Thymus (tissue), 11 donors: ENCODE results near the gene MYL11. TPM values are rescaled to one million over a fixed set of nuclear protein-coding genes. Genes with fewer than 3 reads are reported as not detected.

ENCODE experiments used
- DNase-seq, 9 donors: peaks; one replicate each; pipeline ENCODE4 v3.0.0-alpha.2; 2013; ENCODE audit warnings: low spot score in 9 of 9, low read depth in 6 of 9, missing footprints in 1 of 9
- H3K27ac ChIP-seq, 2 donors: one replicate each; pipeline ENCODE4 v1.5.1; 2013; ENCODE audit warnings: control low read depth in 1 of 2, low read depth in 1 of 2, low read length in 1 of 2, mild to moderate bottlenecking in 1 of 2, moderate library complexity in 1 of 2
- H3K27me3 ChIP-seq, 2 donors: one replicate each; pipeline ENCODE4 v1.5.1; 2013; ENCODE audit warnings: low read length in 1 of 2; ENCODE audit not compliant: control insufficient read depth in 2 of 2, insufficient read depth in 1 of 2
- H3K36me3 ChIP-seq, 2 donors: one replicate each; pipeline ENCODE4 v1.5.1; 2013; ENCODE audit warnings: low read length in 1 of 2, mild to moderate bottlenecking in 1 of 2, moderate library complexity in 1 of 2; ENCODE audit not compliant: control insufficient read depth in 2 of 2, insufficient read depth in 2 of 2
- H3K4me1 ChIP-seq, 2 donors: one replicate each; pipeline ENCODE4 v1.5.1; 2013; ENCODE audit warnings: low read length in 2 of 2; ENCODE audit not compliant: control insufficient read depth in 2 of 2, insufficient read depth in 2 of 2
- H3K4me3 ChIP-seq, 2 donors: one replicate each; pipeline ENCODE4 v1.5.1; 2013; ENCODE audit warnings: low read length in 2 of 2, control low read depth in 1 of 2, mild to moderate bottlenecking in 1 of 2
- H3K9me3 ChIP-seq, 2 donors: one replicate each; pipeline ENCODE4 v1.5.1; 2013; ENCODE audit warnings: low read length in 1 of 2, mild to moderate bottlenecking in 1 of 2; ENCODE audit not compliant: control insufficient read depth in 2 of 2, insufficient read depth in 1 of 2
- WGBS: extraction: QIAGEN DNeasy Blood & Tissue Kit; methylation state at CpG from one replicate; pipeline ENCODE4 v1.1.7; 2013; 5-methylcytosine and 5-hydroxymethylcytosine counted together
- polyA plus RNA-seq: library from polyadenylated mRNA; stranded (reverse); fragments of 200-250 nt; gene quantifications from one replicate; pipeline ENCODE4 v1.2.3, GENCODE V29; 2013
- total RNA-seq: library from RNA; stranded (reverse); fragments of 120-200 nt; gene quantifications from one replicate; pipeline ENCODE4 v1.2.4, GENCODE V29; 2013
- donor health status: healthy.

Gene MYL11
- total and polyA plus RNA-seq, 2 donors = 11.7 to 12.5 TPM

DNA sequence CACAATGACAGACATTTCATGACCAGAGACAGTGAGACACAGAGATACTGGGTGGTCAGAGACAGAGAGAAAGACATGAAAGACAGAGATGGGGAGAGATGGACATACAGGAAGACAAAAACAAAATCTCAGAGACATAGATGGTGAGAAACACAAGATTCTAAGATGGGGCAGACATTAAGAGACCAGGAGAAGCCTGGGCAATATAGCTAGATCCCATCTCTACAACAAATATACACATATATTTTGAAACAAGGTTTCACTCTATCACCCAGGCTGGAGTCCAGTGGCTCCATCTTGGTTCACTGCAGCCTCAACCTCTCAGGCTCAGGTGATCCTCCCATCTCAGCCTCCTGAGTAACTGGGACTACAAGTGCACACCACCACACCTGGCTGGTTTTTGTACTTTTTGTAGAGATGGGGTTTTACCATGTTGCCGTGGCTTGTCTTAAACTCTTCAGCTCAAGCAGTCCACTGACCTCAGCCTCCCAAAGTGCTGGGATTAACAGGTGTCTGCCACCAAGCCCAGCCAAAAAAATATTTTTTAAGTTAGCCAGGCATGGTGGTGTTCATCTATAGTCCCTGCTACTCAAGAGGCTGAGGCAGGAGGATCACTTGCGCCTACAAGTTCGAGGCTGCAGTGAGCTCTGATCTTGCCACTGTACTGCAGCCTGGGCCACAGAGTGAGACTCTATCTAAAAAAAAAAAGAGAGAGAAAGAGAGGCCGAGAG lies 5.6 kb downstream of the MYL11 start:
- Histone ChIP-seq H3K27ac (peak overlapping the region; percentile 47 to 100), H3K4me1 (peaks cover 40 to 72% of the 10 kb centered on the region in 2 donors), H3K27me3 (no peaks in the 10 kb centered on the region), H3K4me3 (no peak overlapping the region), H3K9me3 (peaks cover 2 to 7% of the 10 kb centered on the region in 2 donors), H3K36me3 (peaks cover 0 to 13% of the 10 kb centered on the region in 2 donors)
- WGBS = 96% methylated on average over 4 of the region's 4 CpGs
- no peak for DNase-seq

- WGBS = 92% methylated on average over 6 of the region's 6 CpGs
- peak overlapping the region in 1 of 2 donors; percentile 71 for H3K4me3 ChIP-seq
- H3K27me3 ChIP-seq = no peaks in the 10 kb centered on the region
- peak overlapping the region; percentile 46 to 100 for H3K27ac ChIP-seq
- peaks cover 2 to 7% of the 10 kb centered on the region in 2 donors for H3K9me3 ChIP-seq
- H3K4me1 ChIP-seq = peaks cover 40 to 72% of the 10 kb centered on the region in 2 donors
- DNase-seq = peak in 1 of 9 donors; percentile 42
- peaks cover 0 to 13% of the 10 kb centered on the region in 2 donors for H3K36me3 ChIP-seq
Observed at GRCh38 chr16:30380803-30381208, 6.2 kb downstream of the MYL11 start.

DNA sequence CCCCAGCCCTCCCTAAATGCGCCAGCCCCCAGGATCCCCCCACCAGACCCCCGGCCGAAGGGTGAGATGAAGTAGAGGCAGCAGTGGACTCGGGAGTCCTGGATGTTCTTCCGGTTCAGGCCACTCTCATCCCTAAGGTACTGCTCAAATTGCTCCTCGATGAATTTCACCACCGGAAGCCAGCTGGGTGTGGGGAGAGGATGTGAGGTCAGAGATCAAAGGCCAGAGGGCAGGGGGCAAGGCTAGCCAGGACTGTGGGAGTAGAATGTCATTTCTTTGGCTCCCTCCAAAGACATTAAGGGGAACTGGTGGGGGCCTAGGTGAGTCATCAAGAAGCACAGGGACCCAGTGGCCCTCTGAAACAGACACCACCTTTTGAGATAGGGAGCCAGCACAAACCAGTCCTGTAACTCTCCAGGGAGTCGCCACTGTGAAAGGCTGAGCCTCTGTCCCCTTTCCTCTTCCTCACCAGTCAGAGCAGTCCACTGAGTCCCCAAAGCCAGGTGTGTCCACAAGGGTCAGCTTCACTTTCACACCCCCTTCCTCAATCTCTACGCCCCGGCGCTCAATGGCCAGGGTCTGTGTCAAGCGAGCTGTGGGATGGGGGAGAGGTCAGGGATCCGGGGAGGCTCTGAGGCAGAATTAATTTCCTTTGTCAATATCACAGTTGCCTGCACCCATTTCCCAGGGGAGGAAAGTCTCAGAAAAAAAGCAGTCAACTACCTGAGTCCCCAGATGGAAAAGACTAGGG lies 6.9 kb downstream of the MYL11 start:
- Histone ChIP-seq H3K36me3 (peaks cover 0 to 10% of the 10 kb centered on the region in 2 donors), H3K27me3 (no peaks in the 10 kb centered on the region), H3K4me1 (peaks cover 40 to 72% of the 10 kb centered on the region in 2 donors), H3K9me3 (peaks cover 2 to 7% of the 10 kb centered on the region in 2 donors), H3K4me3 (peak overlapping the region; percentile 71 to 74), H3K27ac (peak overlapping the region; percentile 97 to 100)
- peak in 1 of 9 donors; percentile 41 for DNase-seq
- WGBS = 92% methylated on average over 13 of the region's 13 CpGs

DNA sequence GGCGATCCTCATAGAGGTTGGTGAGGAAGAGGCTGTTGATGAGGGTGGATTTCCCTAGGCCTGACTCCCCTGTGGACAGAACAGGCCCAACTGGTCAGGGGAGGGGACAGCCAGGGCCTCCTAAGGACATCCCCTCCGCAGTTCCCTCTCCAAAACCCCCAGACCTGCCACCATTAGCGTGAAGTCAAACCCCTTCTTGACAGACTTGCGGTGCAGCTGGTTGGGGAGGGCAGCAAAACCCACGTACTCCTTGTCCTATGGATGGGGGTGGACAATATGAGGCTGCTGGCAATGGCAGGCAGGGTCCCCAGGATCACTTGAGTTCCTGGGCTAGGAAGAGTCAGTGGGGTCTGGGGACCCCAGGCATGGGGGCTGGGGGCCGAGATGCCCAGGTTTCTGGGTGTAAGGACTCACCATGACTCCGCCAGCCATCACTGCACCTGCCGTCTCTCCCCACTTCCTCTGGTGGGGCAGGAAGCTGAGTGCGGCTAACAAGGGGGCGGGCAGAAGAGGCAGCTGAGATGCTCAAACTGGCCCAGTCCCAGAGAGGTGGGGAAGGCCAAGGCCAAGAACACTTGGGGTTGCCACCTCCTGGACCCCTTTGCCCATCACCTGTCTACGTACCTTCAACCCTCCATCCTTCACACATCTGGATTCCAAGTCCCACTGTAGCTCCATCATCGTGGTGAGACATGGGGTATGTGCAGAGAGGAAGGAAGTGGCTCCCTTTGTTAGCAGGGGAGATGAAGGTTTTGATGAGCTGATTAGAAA lies 7.7 kb downstream of the MYL11 start, which contains the start of gene SEPTIN1:
Gene SEPTIN1, minus strand, starts transcription at position 451 of the 771 bp plus-strand sequence. Its CDS starts 19 bp downstream, at position 432.
- Histone ChIP-seq H3K4me1 (peaks cover 33 to 64% of the 10 kb centered on the region in 2 donors), H3K4me3 (peak within 1 kb of the TSS; percentile 71 to 74), H3K27me3 (no peaks in the 10 kb centered on the region), H3K9me3 (peaks cover 2 to 7% of the 10 kb centered on the region in 2 donors), H3K36me3 (peaks cover 0 to 10% of the 10 kb centered on the region in 2 donors), H3K27ac (peak within 1 kb of the TSS; percentile 97 to 100)
- WGBS = 6% methylated on average over 12 of the region's 12 CpGs
- peak in 8 of 9 donors; percentile 75 to 93 (median 80) for DNase-seq

GRCh38 chr16:30383521-30383920 lies 8.9 kb downstream of the MYL11 start:
- H3K4me1 ChIP-seq = peaks cover 33 to 54% of the 10 kb centered on the region in 2 donors

GRCh38 chr16:30394592-30395154 lies 20.1 kb downstream of the MYL11 start:
- WGBS = 24% methylated on average over 31 of the region's 31 CpGs
- Histone ChIP-seq H3K4me1 (peaks cover 17 to 42% of the 10 kb centered on the region in 2 donors), H3K36me3 (peaks cover 16 to 18% of the 10 kb centered on the region in 2 donors), H3K27ac (peak overlapping the region; percentile 59 to 85), H3K27me3 (peaks cover 0 to 2% of the 10 kb centered on the region in 2 donors), H3K4me3 (peak overlapping the region; percentile 92 to 99), H3K9me3 (peaks cover 0 to 4% of the 10 kb centered on the region in 2 donors)
- peak in 1 of 9 donors; percentile 58 for DNase-seq

More at GRCh38 chr16:30383521-30383920, 8.9 kb downstream of the MYL11 start:
- DNase-seq = no peak
- H3K27me3 ChIP-seq = no peaks in the 10 kb centered on the region
- H3K4me3 ChIP-seq = no peak overlapping the region
- H3K9me3 ChIP-seq = peaks cover under 1 to 7% of the 10 kb centered on the region in 2 donors
- peaks cover 0 to 10% of the 10 kb centered on the region in 2 donors for H3K36me3 ChIP-seq
- H3K27ac ChIP-seq = peak overlapping the region; percentile 97 to 100
- 90% methylated on average over 2 of the region's 2 CpGs for WGBS

DNA sequence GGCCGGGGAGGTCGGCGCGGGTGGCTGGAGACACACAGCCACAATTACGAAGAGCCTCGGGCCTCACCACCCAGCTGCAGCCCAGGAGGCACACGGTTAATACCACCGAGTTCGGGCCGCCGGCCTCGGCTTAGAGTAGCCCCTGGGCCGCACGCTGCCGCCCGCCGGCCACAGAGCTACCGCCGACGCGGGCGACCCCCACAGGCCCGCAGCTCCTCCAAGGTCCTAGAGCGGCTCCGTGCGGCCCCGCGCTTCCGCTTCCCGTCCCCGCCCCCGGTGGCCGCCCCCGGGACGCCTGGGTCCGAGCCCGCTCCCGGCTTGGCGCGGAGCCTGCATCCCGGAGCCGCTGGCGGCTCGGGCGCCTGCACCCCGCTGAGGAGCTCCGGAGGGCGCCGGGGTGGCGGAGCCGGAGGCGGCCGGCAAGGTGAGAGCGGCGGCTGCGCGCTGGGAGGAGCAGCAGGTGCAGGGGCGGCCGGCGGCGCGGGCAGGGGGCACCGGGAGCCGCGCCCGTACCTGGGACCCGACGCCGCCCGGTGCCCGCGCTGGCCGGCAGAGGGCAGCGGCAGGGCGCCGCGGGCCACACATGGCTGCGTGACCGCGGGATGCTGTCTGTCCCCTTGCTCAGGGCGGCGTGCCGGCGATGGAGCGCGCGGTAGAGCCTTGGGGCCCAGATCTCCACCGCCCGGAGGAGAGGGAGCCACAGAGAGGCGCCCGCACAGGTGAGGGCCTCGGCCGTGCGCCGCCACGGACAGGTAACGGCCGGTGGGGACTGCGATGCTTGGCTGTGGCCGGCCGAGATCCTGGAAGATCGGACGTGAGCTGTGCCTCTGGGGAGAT lies 20.8 kb downstream of the MYL11 start, which contains the start of gene ZNF48:
Gene ZNF48, plus strand, starts transcription at position 266 of the 837 bp plus-strand sequence. Its CDS starts 375 bp downstream, at position 641.
- H3K36me3 ChIP-seq = peaks cover 16 to 18% of the 10 kb centered on the region in 2 donors
- peaks cover 0 to 4% of the 10 kb centered on the region in 2 donors for H3K9me3 ChIP-seq
- WGBS = under 1% methylated on average over 103 of the region's 103 CpGs
- peak within 1 kb of the TSS; percentile 92 to 99 for H3K4me3 ChIP-seq
- peak within 1 kb of the TSS; percentile 59 to 85 for H3K27ac ChIP-seq
- peaks cover 22 to 49% of the 10 kb centered on the region in 2 donors for H3K4me1 ChIP-seq
- DNase-seq = peak in 3 of 9 donors; percentile 65 to 80 (median 66)
- peaks cover 0 to 9% of the 10 kb centered on the region in 2 donors for H3K27me3 ChIP-seq
